HCT116 (cell line): ENCODE results near the gene CDKAL1.

Experiments used
- CEBPB ChIP-seq: IDR thresholded peaks from 2 replicates; pipeline ENCODE4 v1.6.1; 2012; ENCODE audit warnings: low read depth
- CTCF ChIP-seq, 3 experiments: fragments of 200-600 bp in 1 of 3; sonication (generic) in 1 of 3; IDR thresholded peaks in 2 of 3; conservative IDR thresholded peaks in 1 of 3; 2 replicates each; pipeline ENCODE4 v1.5.1; 2012 to 2017; ENCODE audit warnings: low read depth in 2 of 3, low read length in 2 of 3, antibody characterized with exemption in 1 of 3, borderline replicate concordance in 1 of 3, control low read depth in 1 of 3, mild to moderate bottlenecking in 1 of 3, mixed read lengths in 1 of 3, mixed run types in 1 of 3, moderate library complexity in 1 of 3; ENCODE audit not compliant: insufficient read depth in 1 of 3
- EGR1 ChIP-seq: IDR thresholded peaks from 2 replicates; pipeline ENCODE4 v1.6.1; 2012; ENCODE audit warnings: low read depth
- EZH2 ChIP-seq: fragments of 200-600 bp; sonication (generic); IDR thresholded peaks from 2 replicates; pipeline ENCODE4 v1.6.1; 2017; ENCODE audit warnings: antibody characterized with exemption, mixed run types
- EZH2phosphoT487 ChIP-seq: fragments of 200-600 bp; IDR thresholded peaks from 2 replicates; pipeline ENCODE4 v1.6.1; 2018; ENCODE audit warnings: antibody characterized with exemption, borderline replicate concordance
- FOSL1 ChIP-seq: IDR thresholded peaks from 2 replicates; pipeline ENCODE4 v1.6.1; 2012; ENCODE audit warnings: low read depth
- POLR2A ChIP-seq: IDR thresholded peaks from 2 replicates; pipeline ENCODE4 v1.7.0; 2011; ENCODE audit warnings: borderline replicate concordance; ENCODE audit not compliant: insufficient read depth, insufficient read length; ENCODE audit errors: extremely low read depth
- POLR2AphosphoS5 ChIP-seq: IDR thresholded peaks from 2 replicates; pipeline ENCODE4 v1.6.1; 2011; ENCODE audit warnings: mild to moderate bottlenecking, low read depth, low read length, moderate library complexity
- RAD21 ChIP-seq: IDR thresholded peaks from 2 replicates; pipeline ENCODE4 v1.6.1; 2012; ENCODE audit warnings: low read depth, mild to moderate bottlenecking
- SP1 ChIP-seq: IDR thresholded peaks from 2 replicates; pipeline ENCODE4 v1.6.1; 2012; ENCODE audit warnings: low read depth
- SRF ChIP-seq: IDR thresholded peaks from 2 replicates; pipeline ENCODE4 v1.6.1; 2012; ENCODE audit warnings: low read depth

- TF ChIP-seq CTCF (IDR thresholded peaks at IDR 0.05 in 2 of 3, conservative IDR thresholded peaks at IDR 0.05 in 1 of 3; ENCODE audit: borderline replicate concordance in 1 of 3, insufficient read depth in 1 of 3, low read depth in 2 of 3, low read length in 2 of 3): no peak
- no peak for TF ChIP-seq EZH2
- TF ChIP-seq POLR2AphosphoS5: no peak
- no peak for TF ChIP-seq EGR1
- TF ChIP-seq SP1: no peak
- no peak for TF ChIP-seq POLR2A
- no peak for TF ChIP-seq CEBPB
- TF ChIP-seq RAD21: no peak
- TF ChIP-seq SRF: no peak
- TF ChIP-seq EZH2phosphoT487: no peak
- no peak for TF ChIP-seq FOSL1
Observed at GRCh38 chr6:21085211-21085610, 551.0 kb downstream of the CDKAL1 start.
